ENCODE results near the gene NSMF.
"Not testable (repeated sequence)": the region's sequence is repeated elsewhere in the genome, so short reads cannot be mapped to it uniquely, and the experiment has no call there.

Gene NSMF

DNA sequence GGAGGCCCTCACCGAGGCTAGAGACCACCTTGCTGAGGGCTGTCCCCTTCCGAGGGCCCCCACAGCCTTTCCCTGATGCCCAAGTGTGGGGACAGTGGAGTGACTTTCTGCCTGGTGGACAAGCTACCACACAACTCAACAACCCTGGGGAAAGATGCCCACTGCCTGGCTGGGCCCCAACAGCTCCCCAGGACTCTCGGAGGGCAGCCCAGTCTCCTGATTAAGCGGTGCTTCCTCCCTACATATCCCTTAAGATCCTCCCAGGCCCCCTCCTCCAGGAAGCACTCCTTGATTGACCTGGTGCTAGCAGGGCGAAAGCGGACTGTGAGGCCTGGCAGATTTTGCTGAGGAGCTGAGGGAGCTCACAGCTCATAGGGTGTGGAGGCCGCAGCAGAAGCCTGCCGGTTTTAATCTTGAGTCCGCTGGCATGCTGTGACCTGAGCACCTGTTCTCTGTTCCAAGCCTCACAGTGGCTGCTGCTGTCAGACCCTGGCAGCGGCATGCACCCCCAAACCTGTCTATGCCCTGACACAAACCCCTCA lies 2.2 kb downstream of the NSMF start:
- DNase-seq, result no peak

DNA sequence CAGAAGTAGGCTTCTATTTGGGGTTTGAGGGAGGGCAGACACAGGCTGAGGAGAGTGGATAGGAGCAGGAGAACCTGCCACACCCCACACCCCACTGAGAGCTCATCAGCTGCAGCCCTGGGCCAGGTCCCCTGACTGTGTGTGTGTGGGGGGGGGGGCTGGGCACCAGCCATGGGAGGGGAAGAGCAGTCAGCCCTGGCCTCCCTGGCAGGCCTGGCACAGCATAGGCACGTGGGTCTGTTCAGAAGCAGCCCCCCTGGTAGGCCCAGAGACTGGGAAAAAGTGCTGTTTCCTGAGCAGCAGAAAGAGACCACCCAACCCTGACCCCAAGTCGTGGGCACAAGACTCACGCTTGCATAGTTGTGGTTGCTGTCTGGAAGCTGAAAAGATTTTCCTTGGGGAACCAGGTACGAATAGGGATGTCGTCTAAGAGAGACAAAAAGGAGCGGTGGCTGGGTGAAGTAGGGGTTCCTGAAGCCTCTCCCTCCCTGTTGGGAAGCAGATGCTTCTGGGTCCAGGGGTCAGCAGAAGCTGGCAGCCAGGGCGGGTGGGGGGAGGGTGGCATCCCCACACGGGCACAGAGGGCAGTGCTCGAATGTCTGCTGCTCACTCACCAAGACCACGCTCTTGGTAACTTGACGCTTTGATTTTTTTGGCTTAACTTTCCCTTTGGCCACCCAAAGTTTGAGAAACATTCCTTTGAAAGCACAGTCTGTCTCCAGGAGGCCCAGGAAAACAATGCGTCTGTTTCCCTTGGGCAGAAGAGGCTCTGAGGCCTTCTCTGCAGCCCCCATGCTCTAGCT lies 2.9 kb downstream of the NSMF start:
- no peak for DNase-seq

DNA sequence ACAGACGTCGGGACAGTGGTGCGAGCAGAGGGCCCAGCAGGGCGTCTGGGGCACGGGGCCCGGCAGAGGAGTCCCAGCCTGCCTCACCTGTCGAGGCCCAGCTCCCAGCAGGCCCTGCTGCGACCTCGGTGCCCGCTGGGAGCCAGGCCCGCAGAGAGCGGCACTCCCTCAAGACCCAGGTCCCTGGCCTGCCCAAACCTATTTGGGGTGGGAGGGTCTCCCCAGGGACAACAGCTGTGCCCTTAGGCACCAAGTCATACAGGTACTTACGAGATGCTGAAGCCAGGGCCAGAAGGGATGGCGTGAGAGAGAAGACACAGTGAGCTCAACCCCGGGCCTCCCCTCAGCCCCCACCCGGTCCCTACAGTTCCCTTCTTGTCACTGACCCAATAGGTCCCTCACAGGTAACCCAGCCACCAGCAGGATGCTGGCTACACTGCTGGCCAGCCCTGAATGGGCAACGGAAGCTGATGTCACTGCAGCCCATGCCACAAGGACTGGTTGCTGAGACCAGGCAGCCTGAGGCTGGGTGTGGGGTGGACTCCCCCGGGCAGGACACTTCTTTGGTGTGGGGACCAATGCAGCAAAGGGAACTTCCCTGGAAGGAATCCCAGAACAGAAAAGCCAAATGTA lies 3.7 kb downstream of the NSMF start:
- no peak for DNase-seq

DNA sequence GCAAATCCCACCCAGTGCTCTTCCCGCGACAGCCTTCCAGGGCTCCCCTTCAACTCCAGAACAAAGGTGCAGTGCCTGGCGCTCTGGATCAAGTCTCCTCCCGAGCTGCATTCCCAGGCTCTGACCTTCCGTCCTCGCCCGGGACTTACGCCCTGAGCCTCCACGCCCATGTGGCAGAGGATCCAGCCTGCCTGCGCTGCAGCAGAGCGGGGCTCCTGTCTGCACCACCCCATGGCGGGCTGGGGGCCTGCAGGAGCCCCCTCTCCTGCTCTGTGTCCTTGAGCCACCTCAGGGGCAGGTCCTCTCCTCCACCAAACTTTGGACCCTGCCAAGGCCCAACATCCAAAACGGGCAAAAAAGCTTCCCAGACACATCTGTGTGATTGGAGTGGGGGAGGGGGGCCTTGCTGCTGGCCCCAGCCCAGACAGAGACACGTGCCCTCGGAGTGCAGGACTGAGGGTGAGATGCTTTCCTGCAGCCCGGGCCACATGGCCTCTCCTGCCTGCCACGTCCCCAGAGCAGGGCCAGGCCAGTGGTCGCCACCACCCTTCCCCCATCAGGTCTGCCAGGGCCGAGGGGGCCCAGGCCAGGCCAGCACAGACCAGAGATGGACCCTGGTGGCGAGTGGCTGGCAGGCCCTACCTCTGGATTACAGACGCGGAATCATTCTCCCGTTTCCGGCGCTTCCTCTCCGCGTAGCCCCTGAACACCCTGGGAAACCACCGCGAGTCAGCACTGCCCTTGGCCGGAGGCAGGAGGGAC lies 4.4 kb downstream of the NSMF start:
- no peak for DNase-seq

DNA sequence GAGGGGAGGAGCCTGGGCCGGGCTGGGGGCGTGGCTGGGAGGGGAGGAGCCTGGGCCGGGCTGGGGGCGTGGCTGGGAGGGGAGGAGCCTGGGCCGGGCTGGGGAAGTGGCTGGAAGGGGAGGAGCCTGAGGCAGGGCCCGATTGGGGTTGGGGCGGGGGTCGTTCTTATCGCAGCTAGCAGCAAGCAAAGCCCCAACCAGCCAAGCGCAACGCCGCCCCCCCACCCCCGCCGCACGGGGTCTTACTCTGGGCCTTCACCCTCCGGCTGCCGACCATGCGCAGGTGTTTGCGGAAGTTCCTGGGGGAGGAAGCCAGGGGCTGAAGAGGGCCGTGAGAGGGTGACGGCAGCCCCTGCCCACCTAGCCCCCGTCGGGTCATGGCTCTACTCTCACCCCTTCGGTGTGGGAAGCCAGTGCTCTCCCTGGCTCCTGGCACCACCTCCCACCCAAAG lies 5.0 kb downstream of the NSMF start:
- peak; percentile 24 for DNase-seq

DNA sequence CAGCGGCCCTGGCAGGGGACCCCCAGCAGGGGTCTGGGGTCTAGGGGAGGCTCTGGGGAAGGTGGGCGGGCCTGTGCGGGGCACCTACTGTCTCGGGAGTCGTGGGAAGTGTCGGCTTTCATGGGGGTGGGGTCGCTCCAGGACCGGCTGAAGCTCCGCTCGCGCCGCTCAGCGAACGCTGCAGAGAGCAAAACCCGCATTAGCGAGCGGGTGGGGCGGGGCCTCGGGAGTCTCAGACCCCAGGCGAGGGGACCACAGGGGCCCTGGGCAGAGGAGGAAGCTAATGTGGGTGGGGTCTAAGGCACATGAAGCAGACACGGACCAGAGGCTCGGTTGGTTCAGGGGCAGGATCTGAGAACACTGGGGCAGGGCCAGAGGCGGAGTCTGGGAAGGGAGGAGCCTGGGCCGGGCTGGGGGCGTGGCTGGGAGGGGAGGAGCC lies 5.5 kb downstream of the NSMF start:
- DNase-seq, result peak; percentile 75

DNA sequence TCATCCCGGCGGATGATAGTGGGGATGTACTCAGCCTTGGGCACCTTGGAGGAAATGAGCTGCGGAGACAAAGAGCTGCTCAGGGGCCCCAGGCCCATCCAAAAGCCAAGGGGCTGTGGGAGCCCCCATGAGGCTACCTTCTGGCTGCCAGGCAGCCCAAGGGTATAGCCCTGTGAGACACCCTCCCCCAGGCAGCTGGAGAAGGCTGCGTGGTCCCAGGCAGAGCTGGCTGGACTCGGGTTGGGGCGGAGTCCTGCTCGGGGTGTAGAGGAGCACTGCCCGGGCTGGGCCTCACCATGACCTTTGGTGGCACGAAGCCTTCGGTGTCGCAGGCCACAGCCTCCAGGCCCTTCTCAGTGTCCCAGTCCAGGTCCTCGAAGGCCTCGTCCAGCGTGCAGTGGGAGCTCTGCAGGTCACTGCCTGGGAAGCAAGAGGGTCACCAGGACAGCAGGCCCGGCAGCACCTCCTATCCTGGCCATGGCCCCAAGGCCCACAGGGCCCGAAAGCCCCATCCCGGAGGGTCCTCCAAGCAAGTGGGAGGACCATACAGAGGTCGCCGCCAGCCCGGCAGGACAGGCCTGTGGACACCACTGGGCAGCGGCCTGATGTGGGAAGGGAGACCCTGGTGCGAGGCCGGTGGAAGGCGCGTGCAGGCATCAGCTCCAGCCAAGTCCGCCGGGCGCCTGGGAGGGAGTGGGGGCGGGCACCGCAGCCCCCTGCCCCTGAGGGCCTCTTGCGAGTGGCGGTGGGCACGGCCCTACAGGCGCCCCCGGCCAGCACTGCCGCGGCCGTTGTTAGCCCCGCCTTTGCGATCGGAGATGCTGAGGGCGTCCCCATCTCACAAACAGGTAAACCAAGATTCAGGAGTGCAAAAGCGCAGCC lies 6.1 kb downstream of the NSMF start:
- no peak for DNase-seq

DNA sequence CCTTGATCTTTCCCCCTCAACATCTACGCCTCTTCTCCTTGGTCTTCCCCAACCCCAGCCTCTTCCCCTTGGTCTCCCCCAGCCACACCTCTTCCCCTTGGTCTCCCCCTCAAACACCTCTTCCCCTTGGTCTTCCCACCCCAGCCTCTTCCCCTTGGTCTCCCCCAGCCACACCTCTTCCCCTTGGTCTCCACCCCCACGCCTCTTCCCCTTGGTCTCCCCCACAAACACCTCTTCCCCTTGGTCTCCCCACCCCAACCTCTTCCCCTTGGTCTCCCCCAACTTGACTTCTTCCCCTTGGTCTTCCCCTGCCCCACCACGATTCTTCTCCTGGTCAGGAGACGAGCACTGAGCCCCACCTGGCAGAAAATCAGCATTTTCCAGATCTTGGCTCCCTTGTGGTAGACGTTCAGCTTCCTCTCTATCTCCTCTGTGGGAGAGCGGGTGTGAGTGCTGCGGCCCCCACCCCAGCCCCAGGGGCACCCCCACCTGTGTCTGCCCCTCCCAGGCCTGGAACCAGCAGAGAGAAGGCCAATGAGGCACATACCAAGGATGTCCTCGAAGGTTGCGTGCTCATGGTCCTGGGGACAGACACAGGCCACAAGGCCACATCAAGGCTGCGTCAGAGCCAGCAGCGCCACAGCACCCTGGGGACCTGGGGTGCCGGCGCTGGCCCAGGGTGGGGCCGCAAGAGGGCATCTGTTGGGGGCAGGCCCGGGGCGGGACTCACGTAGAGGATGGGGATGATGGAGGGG lies 7.0 kb downstream of the NSMF start:
- DNase-seq, result no peak

DNA sequence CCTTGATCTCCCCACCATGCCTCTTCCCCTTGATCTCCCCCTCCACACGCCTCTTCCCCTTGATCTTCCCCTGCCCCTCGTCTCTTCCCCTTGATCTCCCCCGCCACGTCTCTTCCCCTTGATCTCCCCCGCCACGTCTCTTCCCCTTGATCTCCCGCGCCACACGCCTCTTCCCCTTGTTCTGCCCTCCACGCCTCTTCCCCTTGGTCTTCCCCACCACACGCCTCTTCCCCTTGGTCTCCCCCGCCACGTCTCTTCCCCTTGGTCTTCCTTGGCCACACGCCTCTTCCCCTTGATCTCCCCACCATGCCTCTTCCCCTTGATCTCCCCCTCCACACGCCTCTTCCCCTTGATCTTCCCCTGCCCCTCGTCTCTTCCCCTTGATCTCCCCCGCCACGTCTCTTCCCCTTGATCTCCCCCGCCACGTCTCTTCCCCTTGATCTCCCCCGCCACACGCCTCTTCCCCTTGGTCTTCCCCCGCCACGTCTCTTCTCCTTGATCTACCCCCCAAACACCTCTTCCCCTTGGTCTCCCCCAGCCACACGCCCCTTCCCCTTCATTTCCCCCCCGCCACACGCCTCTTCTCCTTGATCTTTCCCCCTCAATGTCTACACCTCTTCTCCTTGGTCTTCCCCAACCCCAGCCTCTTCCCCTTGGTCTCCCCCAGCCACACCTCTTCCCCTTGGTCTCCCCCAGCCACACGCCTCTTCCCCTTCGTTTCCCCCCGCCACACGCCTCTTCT lies 7.7 kb downstream of the NSMF start:
- DNase-seq, result not testable (repeated sequence)

DNA sequence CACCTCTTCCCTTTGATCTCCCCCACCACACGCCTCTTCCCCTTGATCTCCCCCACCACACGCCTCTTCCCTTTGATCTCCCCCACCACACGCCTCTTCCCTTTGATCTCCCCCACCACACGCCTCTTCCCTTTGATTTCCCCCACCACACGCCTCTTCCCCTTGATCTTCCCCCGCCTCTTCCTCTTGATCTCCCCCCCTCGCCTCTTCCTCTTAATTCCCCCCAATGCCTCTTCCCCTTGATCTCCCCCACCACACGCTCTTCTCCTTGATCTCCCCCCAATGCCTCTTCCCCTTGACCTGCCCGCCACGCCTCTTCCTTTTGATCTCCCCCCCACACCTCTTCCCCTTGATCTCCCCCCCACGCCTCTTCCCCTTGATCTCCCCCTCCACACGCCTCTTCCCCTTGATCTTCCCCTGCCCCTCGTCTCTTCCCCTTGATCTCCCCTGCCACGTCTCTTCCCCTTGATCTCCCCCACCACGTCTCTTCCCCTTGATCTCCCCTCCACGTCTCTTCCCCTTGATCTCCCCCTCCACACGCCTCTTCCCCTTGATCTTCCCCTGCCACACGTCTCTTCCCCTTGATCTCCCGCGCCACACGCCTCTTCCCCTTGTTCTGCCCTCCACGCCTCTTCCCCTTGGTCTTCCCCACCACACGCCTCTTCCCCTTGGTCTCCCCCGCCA lies 8.5 kb downstream of the NSMF start:
- not testable (repeated sequence) for DNase-seq

DNA sequence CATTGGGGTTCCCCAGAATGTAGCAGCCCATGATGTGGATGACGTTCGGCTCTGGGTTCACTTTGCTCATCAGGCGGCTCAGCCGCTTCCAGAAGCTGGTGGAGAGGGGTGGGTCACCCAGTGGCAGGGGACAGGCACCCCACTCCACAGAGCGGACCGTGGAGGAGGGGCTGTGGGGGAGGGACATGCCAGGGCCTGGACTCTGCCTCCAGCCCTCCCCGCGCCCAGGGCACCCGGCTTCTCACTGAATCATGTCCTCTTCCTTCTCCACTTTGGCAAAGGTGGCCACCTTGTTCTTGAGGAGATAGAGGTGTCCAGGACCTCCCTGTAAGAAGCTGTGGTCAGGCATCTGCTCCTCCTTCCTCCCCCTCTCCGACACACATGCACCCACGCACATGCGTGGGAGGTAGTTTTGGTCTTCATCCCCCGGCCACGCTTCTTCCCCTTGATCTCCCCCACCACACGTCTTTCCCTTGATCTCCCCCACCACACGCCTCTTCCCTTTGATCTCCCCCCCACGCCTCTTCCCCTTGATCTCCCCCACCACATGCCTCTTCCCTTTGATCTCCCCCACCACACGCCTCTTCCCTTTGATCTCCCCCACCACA lies 9.1 kb downstream of the NSMF start:
- no peak for DNase-seq

DNA sequence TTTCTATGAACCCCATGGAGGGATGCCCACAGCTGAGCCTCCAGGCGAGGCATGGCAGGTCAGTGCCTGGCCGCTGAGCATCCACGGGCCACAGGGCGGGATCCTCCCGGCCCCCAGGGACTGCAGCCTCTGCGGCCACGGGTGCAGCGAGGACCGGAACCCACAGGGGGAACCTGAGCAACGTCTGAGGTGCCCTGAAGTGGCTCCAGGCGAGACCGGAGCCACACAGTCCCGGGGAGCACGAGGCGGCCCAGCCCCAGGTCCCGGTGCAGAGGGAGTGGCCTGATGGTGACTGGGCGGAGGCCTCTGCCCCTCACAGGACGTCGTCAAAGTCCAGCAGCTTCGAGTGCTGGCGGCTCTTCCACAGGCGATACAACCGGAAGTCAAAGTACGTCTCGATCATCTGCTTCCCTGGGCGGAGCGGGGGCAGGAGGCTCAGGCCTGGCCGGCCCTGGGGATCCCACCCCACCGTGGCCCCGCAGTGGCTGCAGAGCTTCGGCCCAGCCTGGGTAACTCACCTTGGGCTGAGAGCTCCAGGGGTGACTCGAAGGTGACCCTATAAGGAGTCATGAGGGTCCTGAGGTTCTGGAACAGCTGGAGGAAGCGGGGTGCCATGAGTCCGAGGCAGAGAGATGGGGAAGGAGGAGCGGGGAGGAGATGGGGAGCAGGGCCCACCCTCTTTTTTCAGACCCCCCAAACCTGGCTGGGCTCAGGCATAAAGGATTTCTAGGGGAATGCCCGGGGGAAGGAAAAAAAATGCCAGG lies 9.9 kb downstream of the NSMF start:
- DNase-seq, result no peak

DNA sequence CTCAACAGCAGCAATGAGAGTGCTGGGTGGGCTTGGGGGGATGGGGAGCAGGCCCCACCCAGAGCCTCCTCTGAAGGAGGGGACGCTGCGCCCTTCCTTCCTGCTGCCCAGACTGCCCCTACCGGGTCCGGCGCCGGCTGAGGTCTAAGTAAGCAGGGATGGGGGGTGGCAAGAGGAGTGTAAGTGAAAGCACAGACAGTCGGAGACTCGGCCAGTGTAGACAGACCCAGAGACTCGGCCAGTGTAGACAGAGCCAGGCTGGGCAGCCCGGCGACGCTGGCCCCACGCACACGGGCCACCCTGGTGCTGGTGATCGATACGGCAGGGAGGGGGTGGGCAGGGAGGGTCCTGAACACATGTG lies 10.6 kb downstream of the NSMF start:
- DNase-seq, result no peak

DNA sequence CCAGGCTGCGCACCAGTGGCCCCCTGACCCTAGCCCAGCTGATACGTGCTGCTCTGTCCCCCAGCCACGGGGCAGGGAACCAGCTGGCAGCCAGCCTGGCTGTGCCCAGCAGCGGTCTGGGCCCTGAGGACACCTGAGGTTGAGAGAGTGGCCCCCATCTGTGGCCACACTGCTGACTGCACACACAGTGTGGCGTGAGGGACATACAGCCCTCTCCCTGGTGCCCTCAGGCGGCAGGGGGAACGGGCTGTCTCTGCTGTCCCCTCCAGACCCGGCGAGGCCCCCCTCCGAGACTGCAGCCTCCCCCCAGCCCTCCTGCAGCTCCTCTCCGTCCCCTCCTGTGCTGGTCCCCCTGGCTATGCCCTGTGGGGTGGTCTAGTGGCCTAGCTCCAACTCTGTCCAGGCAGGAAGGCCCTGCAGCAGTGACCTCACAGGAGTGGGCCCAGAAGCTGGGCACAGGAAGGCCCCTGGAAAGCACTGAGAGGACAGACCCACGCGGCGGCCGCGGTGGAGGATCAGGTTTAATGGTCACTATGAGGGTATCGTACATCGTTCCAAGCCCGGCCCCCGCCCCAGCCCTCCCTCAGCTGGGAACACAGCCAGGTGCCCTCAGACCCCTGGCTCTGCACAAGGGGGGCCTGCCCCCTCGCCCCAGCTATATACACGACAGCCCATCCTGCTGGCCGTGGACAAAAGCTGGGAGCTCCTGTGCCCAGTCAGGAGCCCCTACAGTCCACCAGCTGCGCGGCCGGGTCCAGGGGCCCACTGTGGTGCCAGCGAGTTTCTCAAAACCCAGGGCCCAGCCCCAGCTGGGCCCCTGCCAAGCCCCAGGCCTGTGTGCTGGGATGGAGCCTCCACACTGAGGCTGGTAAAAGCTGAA lies 11.2 kb downstream of the NSMF start:
- DNase-seq, result no peak

DNA sequence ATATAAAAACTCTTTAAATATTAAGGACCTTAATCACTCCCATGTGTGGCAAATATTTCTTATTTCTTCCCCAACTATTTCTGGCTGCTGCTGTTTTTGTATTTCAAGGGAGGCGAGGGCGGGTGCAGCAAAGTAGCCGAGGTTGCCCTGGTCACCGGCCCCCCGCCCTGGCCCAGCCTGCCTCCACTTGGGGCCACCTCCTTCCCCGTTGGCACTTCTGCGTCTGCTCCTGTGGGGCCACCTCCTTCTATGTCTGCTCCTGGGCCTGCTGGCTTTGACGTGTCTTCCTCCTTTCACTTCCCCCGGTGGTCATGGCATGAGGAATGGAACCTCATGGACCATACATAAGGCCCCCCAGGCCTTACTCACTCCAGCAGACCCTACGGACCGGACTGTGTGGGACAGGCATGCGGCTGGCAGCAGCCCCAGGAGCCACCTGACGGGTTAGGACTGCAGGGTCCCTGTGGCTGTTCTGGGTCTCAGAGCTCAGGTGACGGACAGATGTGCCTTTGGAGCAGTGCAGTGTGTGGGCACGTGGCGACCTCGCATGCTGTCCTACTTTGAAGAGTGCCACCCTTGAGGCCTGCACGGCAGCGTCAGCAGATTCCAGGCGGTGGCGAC lies 12.2 kb downstream of the NSMF start:
- DNase-seq, result peak; percentile 64

DNA sequence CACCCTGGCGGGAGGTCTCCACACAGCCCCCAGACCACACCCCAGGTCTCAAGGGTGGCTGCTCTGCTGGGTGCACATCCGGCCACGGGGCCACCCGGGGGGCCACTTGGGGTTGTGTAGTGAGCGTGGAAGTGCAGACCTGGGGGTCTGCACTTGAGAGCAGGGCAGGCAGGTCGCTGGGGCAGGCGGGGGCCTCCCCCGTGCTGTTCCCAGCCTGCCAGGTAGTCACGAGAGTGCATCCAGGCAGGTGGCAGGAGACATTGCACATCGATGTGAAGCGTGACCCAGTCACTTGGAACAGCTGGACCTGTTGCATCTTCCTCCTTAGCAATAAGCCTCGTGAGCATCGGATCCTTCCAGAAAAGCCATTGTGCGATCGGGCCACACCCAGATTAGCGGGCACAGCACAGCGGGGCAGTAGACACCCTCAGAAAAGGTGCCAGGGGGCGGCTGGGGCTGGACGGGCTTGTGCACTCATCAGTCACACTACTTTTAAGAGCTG lies 13.2 kb downstream of the NSMF start:
- DNase-seq, result no peak

DNA sequence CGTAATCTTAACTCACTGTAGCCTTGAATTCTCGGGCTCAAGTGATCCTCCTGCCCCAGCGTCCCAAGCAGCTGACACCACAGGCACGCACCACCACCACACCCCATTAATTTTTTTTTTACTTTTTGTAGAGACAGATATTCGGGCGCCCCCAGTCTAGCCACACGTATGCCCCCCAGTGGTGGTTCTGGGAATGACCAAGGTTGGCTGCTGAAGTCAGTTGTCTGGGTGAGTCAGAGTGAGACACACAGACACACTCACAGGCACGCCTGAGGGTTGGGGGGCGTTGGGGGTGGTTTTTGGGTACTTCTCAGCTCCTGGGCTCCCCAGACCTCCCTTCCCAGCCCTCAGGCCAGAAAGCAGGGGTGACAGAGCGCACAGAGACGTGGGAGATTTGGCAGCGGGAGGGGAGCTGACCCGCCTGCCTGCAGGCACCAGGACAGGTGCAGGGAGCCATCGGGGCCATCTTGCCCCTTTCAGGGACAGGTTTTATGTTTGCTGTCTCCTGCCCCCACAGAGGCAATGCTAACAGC lies 13.8 kb downstream of the NSMF start:
- peak; percentile 72 for DNase-seq
